A549 (cell line): ENCODE data around the gene SATL1. TPM values are rescaled to one million over a fixed set of nuclear protein-coding genes. Genes with fewer than 3 reads are reported as not detected.

Experiments used
- ATAC-seq, 2 experiments: fragments of 200-7000 bp in 1 of 2; fragments of >200 bp in 1 of 2; cut with Nextera tagmentation in 1 of 2; cut with Tn5 transposase in 1 of 2; 3 replicates each; pipeline versions ENCODE4 v1.8.0 to v1.9.1; 2018 to 2020; ENCODE audit warnings: mild to moderate bottlenecking in 1 of 2, moderate library complexity in 1 of 2
- CTCF ChIA-PET: fragments of 300-600 bp; sonication (Branson Sonifier 250); formaldehyde crosslinking; extraction: SDS; loops from one replicate; lab custom pipeline; 2021; ENCODE audit warnings: antibody characterized with exemption, inconsistent platforms; lab: Yijun Ruan, JAX
- POLR2A ChIA-PET: fragments of 350-600 bp; formaldehyde crosslinking; extraction: SDS; loops from one replicate; lab custom pipeline; 2021; ENCODE audit warnings: antibody characterized with exemption, inconsistent platforms; lab: Yijun Ruan, JAX
- DNase-seq, 2 experiments: peaks; one replicate each; pipeline versions ENCODE4 v3.0.0 to v3.0.0-alpha.2; 2011 to 2016; ENCODE audit warnings: low read depth in 1 of 2, low spot score in 1 of 2
- FAIRE-seq: peaks from 2 replicates; lab custom pipeline; 2011; peaks lifted over from hg19 to GRCh38; lab: Jason Lieb, UNC
- H3K27ac ChIP-seq, 2 experiments: fragments of >200 bp; sonication (Bioruptor Twin); formaldehyde crosslinking; 3 replicates each; pipeline ENCODE4 v1.5.1; 2016 to 2017
- H3K4me1 ChIP-seq: fragments of >200 bp; sonication (Bioruptor Twin); formaldehyde crosslinking; 3 replicates; pipeline ENCODE4 v1.6.1; 2016
- H3K4me2 ChIP-seq: fragments of >200 bp; sonication (Bioruptor Twin); formaldehyde crosslinking; 3 replicates; pipeline ENCODE4 v1.6.1; 2016
- H3K4me3 ChIP-seq: fragments of >200 bp; sonication (Bioruptor Twin); formaldehyde crosslinking; 3 replicates; pipeline ENCODE4 v1.5.1; 2016
- H3K9me3 ChIP-seq: fragments of >200 bp; sonication (Bioruptor Twin); formaldehyde crosslinking; 3 replicates; pipeline ENCODE4 v1.6.1; 2016
- CBX8 ChIP-seq: fragments of 200-600 bp; sonication (generic); IDR thresholded peaks from 2 replicates; pipeline ENCODE4 v1.6.1; 2016
- CHD2 ChIP-seq: fragments of 150-350 bp; IDR thresholded peaks from 2 replicates; pipeline ENCODE4 v1.6.1; 2014; ENCODE audit warnings: low read length; ENCODE audit not compliant: partially characterized antibody
- CHD4 ChIP-seq: fragments of 200-600 bp; sonication (generic); IDR thresholded peaks from 2 replicates; pipeline ENCODE4 v1.6.1; 2016; ENCODE audit warnings: antibody characterized with exemption, mild to moderate bottlenecking, borderline replicate concordance
- CTCF ChIP-seq: fragments of >200 bp; sonication (Bioruptor Twin); formaldehyde crosslinking; IDR thresholded peaks from 3 replicates; pipeline ENCODE4 v1.5.1; 2016
- EHF ChIP-seq: fragments of 250-450 bp; sonication (Bioruptor Pico); IDR thresholded peaks from 2 replicates; pipeline ENCODE4 v1.5.0; 2020; ENCODE audit warnings: mild to moderate bottlenecking
- EHMT2 ChIP-seq: fragments of 200-600 bp; sonication (generic); IDR thresholded peaks from 2 replicates; pipeline ENCODE4 v1.6.1; 2016; ENCODE audit warnings: antibody characterized with exemption, low read depth, mild to moderate bottlenecking, moderate library complexity
- ELK1 ChIP-seq: fragments of 150-350 bp; IDR thresholded peaks from 2 replicates; pipeline ENCODE4 v1.6.1; 2014; ENCODE audit warnings: low read depth, mild to moderate bottlenecking, low read length
- ESRRA ChIP-seq: fragments of 150-350 bp; IDR thresholded peaks from 2 replicates; pipeline ENCODE4 v1.6.1; 2014; ENCODE audit warnings: mild to moderate bottlenecking, low read length, borderline replicate concordance
- GATA3 ChIP-seq: IDR thresholded peaks from 2 replicates; pipeline ENCODE4 v1.6.1; 2012; ENCODE audit warnings: borderline replicate concordance
- HDAC2 ChIP-seq: fragments of 200-600 bp; sonication (generic); IDR thresholded peaks from 2 replicates; pipeline ENCODE4 v1.6.1; 2016
- MAFK ChIP-seq: fragments of 450-650 bp; IDR thresholded peaks from 2 replicates; pipeline ENCODE4 v1.6.1; 2014; ENCODE audit not compliant: partially characterized antibody
- MAX ChIP-seq: IDR thresholded peaks from 2 replicates; pipeline ENCODE4 v1.6.1; 2012
- MYC ChIP-seq: IDR thresholded peaks from 2 replicates; pipeline ENCODE4 v1.6.1; 2012; ENCODE audit warnings: mild to moderate bottlenecking, inconsistent platforms, low read length, improper control_type of control experiment, borderline replicate concordance
- NPAS2 ChIP-seq: fragments of 250-450 bp; sonication (Bioruptor Pico); IDR thresholded peaks from 2 replicates; pipeline ENCODE4 v1.8.0; 2022; ENCODE audit warnings: mild to moderate bottlenecking, moderate library complexity, borderline replicate concordance
- NR3C1 ChIP-seq: fragments of >200 bp; sonication (Bioruptor Twin); formaldehyde crosslinking; IDR thresholded peaks from 3 replicates; pipeline ENCODE4 v1.6.1; 2017
- PHF8 ChIP-seq: fragments of 200-600 bp; sonication (generic); IDR thresholded peaks from 2 replicates; pipeline ENCODE4 v1.6.1; 2016; ENCODE audit warnings: low read depth, mild to moderate bottlenecking, antibody characterized with exemption, moderate library complexity, borderline replicate concordance
- RARB ChIP-seq: fragments of 250-450 bp; sonication (Bioruptor Pico); IDR thresholded peaks from 2 replicates; pipeline ENCODE4 v1.8.0; 2021; ENCODE audit warnings: mild to moderate bottlenecking, moderate library complexity
- RCOR1 ChIP-seq: fragments of 150-350 bp; IDR thresholded peaks from 2 replicates; pipeline ENCODE4 v1.6.1; 2014; ENCODE audit warnings: antibody characterized with exemption, low read length, low read depth
- SMC3 ChIP-seq: fragments of >200 bp; sonication (Bioruptor Twin); formaldehyde crosslinking; IDR thresholded peaks from 3 replicates; pipeline ENCODE4 v1.6.1; 2018; ENCODE audit warnings: inconsistent platforms
- ZFP36 ChIP-seq: fragments of 450-650 bp; IDR thresholded peaks from 2 replicates; pipeline ENCODE4 v1.6.1; 2014; ENCODE audit warnings: borderline replicate concordance; ENCODE audit not compliant: partially characterized antibody
- ZNF302 ChIP-seq: fragments of 250-450 bp; sonication (Bioruptor Pico); IDR thresholded peaks from 2 replicates; pipeline ENCODE4 v1.9.0; 2021; ENCODE audit warnings: inconsistent platforms, mild to moderate bottlenecking, moderate library complexity
- ZSCAN20 ChIP-seq: fragments of 250-450 bp; sonication (Bioruptor Pico); IDR thresholded peaks from 2 replicates; pipeline ENCODE4 v1.8.0; 2022; ENCODE audit warnings: mild to moderate bottlenecking, moderate library complexity
- WGBS: methylation state at CpG from one replicate; pipeline ENCODE4 v1.1.6; 2017; ENCODE audit errors: missing lambda C conversion rate; 5-methylcytosine and 5-hydroxymethylcytosine counted together
- polyA plus RNA-seq, 4 experiments: library from polyadenylated mRNA; depleted of rRNA in 3 of 4; stranded (reverse); fragments of >200 nt; fragmentation: RNase III in 1 of 4; extraction: RNeasy Plus Mini Kit Qiagen cat#74134 plus additional on column Dnase treatment in 1 of 4; gene quantifications; 2 replicates in 3 of 4; 3 replicates in 1 of 4; pipeline ENCODE4 v1.2.3, GENCODE V29; 2011 to 2017
- TF ChIP-seq, protein P1 (sequence below): fragments of >200 bp; sonication (Bioruptor Twin); formaldehyde crosslinking; IDR thresholded peaks from 2 replicates; pipeline ENCODE4 v1.6.1; 2016
- TF ChIP-seq, protein P2 (sequence below): fragments of 250-450 bp; sonication (Bioruptor Pico); IDR thresholded peaks from 2 replicates; pipeline ENCODE4 v1.5.0; 2020; ENCODE audit warnings: low read depth, mild to moderate bottlenecking, moderate library complexity
- TF ChIP-seq, protein P3 (sequence below): fragments of 250-450 bp; sonication (Bioruptor Pico); IDR thresholded peaks from 2 replicates; pipeline ENCODE4 v1.5.0; 2021; ENCODE audit warnings: mild to moderate bottlenecking, moderate library complexity, borderline replicate concordance

The SATL1 gene
- polyA plus RNA-seq, 2 of the 4 experiments (the other 2 are of a cell fraction), result 0.03 to 0.06 TPM

- no peak overlapping the region for H3K27ac ChIP-seq
- no peaks in the 10 kb centered on the region for H3K9me3 ChIP-seq
- TF ChIP-seq, protein P1, sequence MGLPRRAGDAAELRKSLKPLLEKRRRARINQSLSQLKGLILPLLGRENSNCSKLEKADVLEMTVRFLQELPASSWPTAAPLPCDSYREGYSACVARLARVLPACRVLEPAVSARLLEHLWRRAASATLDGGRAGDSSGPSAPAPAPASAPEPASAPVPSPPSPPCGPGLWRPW, result no peak
- TF ChIP-seq MYC, result no peak
- TF ChIP-seq ZFP36, result no peak
- no peak for TF ChIP-seq PHF8
- TF ChIP-seq, protein P2, sequence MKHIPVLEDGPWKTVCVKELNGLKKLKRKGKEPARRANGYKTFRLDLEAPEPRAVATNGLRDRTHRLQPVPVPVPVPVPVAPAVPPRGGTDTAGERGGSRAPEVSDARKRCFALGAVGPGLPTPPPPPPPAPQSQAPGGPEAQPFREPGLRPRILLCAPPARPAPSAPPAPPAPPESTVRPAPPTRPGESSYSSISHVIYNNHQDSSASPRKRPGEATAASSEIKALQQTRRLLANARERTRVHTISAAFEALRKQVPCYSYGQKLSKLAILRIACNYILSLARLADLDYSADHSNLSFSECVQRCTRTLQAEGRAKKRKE (CRISPR knock-in tag), result no peak
- TF ChIP-seq CBX8, result no peak
- TF ChIP-seq RCOR1, result no peak
- TF ChIP-seq RARB (CRISPR knock-in tag), result no peak
- TF ChIP-seq MAFK, result no peak
- TF ChIP-seq GATA3, result no peak
- no peak for TF ChIP-seq ZSCAN20
- TF ChIP-seq, protein P3, sequence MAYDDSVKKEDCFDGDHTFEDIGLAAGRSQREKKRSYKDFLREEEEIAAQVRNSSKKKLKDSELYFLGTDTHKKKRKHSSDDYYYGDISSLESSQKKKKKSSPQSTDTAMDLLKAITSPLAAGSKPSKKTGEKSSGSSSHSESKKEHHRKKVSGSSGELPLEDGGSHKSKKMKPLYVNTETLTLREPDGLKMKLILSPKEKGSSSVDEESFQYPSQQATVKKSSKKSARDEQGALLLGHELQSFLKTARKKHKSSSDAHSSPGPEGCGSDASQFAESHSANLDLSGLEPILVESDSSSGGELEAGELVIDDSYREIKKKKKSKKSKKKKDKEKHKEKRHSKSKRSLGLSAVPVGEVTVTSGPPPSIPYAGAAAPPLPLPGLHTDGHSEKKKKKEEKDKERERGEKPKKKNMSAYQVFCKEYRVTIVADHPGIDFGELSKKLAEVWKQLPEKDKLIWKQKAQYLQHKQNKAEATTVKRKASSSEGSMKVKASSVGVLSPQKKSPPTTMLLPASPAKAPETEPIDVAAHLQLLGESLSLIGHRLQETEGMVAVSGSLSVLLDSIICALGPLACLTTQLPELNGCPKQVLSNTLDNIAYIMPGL, result no peak
- TF ChIP-seq, all 56 proteins: peak for 0
- ChIA-PET POLR2A (no interaction called here), CTCF (no interaction called here)
- no peaks in the 10 kb centered on the region for H3K4me1 ChIP-seq
- DNase-seq (no peak), FAIRE-seq (peak; percentile 97), ATAC-seq (no peak)
- no peak overlapping the region for H3K4me3 ChIP-seq
- H3K4me2 ChIP-seq, result no peak overlapping the region
- 37% methylated on average over 3 of the region's 3 CpGs for WGBS
Measured at GRCh38 chrX:85114171-85114570, 129.4 kb downstream of the SATL1 start.

DNA sequence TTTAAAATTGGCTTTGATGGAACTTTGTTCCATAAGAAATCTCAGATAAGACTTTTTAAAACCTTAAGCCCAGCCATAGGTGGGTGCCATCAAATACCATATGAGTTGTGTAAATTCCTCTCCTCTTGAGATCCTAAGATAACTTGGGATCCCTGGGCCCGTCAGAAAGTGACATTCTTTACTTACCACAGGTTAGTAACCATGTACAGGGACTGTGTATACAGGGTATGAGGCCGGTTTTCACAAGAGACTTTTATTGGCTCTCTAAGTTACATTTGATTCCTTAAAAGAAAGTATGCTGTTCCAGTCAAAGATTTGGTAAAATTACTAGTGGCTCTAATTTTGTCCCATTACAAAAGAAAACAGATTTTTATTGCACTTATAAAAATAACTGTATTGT is 129.8 kb downstream of the SATL1 start:
- Histone ChIP-seq H3K4me3 (no peak overlapping the region), H3K4me1 (no peaks in the 10 kb centered on the region), H3K9me3 (no peaks in the 10 kb centered on the region), H3K27ac (no peak overlapping the region), H3K4me2 (no peak overlapping the region)
- DNase-seq, result no peak
- ATAC-seq, result no peak
- WGBS, result 29% methylated on average over 2 of the region's 2 CpGs
- CTCF ChIA-PET, result no interaction called here
- POLR2A ChIA-PET, result no interaction called here
- peak; percentile 32 for FAIRE-seq
- no peak for TF ChIP-seq EHF
- no peak for TF ChIP-seq ZNF302 (CRISPR knock-in tag)
- TF ChIP-seq NR3C1, result no peak
- no peak for TF ChIP-seq SMC3
- TF ChIP-seq ESRRA, result no peak
- no peak for TF ChIP-seq ELK1
- no peak for TF ChIP-seq MAX
- TF ChIP-seq CHD4, result no peak
- no peak for TF ChIP-seq CTCF
- TF ChIP-seq, protein P1, result no peak
- no peak for TF ChIP-seq HDAC2
- no peak for TF ChIP-seq CHD2
- no peak for TF ChIP-seq NPAS2 (CRISPR knock-in tag)
- TF ChIP-seq EHMT2, result no peak
